GM12878 (cell line): ENCODE measurements around the gene GLI1.
"Not testable (repeated sequence)": the region's sequence is repeated elsewhere in the genome, so short reads cannot be mapped to it uniquely, and the experiment has no call there.

Experiments used
- CHD2 ChIP-seq: IDR thresholded peaks from 2 replicates; pipeline ENCODE4 v1.6.1; 2011; ENCODE audit warnings: low read depth, low read length, improper control_type of control experiment, borderline replicate concordance
- CTCF ChIP-seq, 3 experiments: IDR thresholded peaks in 2 of 3; conservative IDR thresholded peaks in 1 of 3; 2 replicates each; pipeline ENCODE4 v1.5.1; 2011; ENCODE audit warnings: low read depth in 3 of 3, low read length in 3 of 3, mild to moderate bottlenecking in 3 of 3, control low read depth in 2 of 3, moderate library complexity in 2 of 3, inconsistent platforms in 1 of 3, mixed read lengths in 1 of 3; ENCODE audit not compliant: control insufficient read depth in 2 of 3, insufficient read depth in 1 of 3; ENCODE audit errors: extremely low read depth in 1 of 3
- EED ChIP-seq: sonication (generic); IDR thresholded peaks from 2 replicates; pipeline ENCODE4 v1.6.1; 2016; ENCODE audit warnings: antibody characterized with exemption, low read depth
- EZH2 ChIP-seq: IDR thresholded peaks from 2 replicates; pipeline ENCODE4 v1.6.1; 2012; ENCODE audit warnings: low read depth, mild to moderate bottlenecking, control low read depth, inconsistent platforms, low read length, borderline replicate concordance; ENCODE audit not compliant: control insufficient read depth
- HDAC2 ChIP-seq: fragments of 200-600 bp; sonication (generic); IDR thresholded peaks from 2 replicates; pipeline ENCODE4 v1.6.1; 2017
- NR2C1 ChIP-seq: fragments of 450-650 bp; IDR thresholded peaks from 2 replicates; pipeline ENCODE4 v1.6.1; 2017; ENCODE audit warnings: antibody characterized with exemption, mild to moderate bottlenecking, moderate library complexity
- POLR2A ChIP-seq: IDR thresholded peaks from 2 replicates; pipeline ENCODE4 v1.6.1; 2011; ENCODE audit warnings: low read depth, mild to moderate bottlenecking, low read length
- RAD21 ChIP-seq: IDR thresholded peaks from 2 replicates; pipeline ENCODE4 v1.6.1; 2011; ENCODE audit warnings: mild to moderate bottlenecking, low read depth, low read length, moderate library complexity; ENCODE audit not compliant: insufficient read depth
- SIX5 ChIP-seq: IDR thresholded peaks from 2 replicates; pipeline ENCODE4 v1.6.1; 2011; ENCODE audit warnings: mild to moderate bottlenecking, low read depth, low read length, moderate library complexity; ENCODE audit not compliant: severe bottlenecking

- TF ChIP-seq HDAC2; RAD21; NR2C1; EZH2; CHD2; POLR2A; CTCF (IDR thresholded peaks at IDR 0.05 in 2 of 3, conservative IDR thresholded peaks at IDR 0.05 in 1 of 3; ENCODE audit: control insufficient read depth in 2 of 3, extremely low read depth in 1 of 3, insufficient read depth in 1 of 3, low read depth in 3 of 3, low read length in 3 of 3); SIX5; EED: not testable (repeated sequence)
These were observed 18.2 kb upstream of the GLI1 start for GRCh38 chr12:57441393-57441792.
